ENCODE data around the gene USP21. TPM values are rescaled to one million over a fixed set of nuclear protein-coding genes. Genes with fewer than 3 reads are reported as not detected.

USP21 gene
- total and polyA plus RNA-seq, 9 of the 15 experiments (the other 6 are each of a cell fraction or from before 2014, with no cell fraction given): 4.9 to 52.4 (median 21.6) TPM

DNA sequence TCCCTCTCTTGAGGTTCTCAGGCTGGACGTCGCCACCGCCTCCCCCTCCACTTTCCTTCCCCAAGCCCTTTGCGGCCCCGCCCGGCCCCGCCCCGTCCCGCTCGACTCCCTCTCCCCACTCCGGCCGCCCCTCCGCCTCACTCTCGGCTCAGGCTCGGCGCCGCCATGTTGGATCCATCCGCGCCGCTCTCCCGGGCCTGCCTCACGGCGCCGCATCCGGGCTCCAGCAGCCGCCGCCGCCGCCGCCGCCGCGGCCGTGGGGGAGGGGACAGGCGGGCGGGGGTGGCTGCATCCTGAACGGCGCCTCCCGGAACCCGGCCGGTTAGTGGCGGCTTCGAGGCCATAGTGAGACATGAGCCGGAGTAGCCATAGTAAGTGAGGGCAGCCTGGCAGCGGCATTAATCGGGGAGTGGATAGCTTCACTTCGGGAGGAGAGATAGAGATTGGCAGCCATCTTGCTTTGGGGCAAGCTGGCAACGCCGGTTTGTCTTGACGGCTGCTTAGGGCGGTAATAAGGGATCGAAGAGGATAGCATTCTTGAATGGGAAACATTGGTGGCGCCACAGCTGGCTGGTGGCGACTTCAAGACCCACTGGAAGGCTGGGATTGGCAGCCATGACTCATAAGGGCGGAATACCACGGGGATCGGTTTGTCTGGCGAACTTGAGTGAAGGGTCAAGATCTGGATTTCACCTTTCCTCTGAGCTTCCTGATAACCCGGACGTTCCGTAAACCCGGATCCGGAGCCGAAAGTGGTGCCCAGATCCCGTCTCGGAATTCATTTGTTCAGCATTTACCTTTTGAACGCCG lies 26.7 kb upstream of the USP21 start, which contains the start of gene DEDD (continued):
- TF ChIP-seq HMGN3 (IDR thresholded peaks at IDR 0.05; ENCODE audit: borderline replicate concordance, extremely low read depth, insufficient read length, low read depth, low read length): peak; percentile 71
- TF ChIP-seq, protein P1, sequence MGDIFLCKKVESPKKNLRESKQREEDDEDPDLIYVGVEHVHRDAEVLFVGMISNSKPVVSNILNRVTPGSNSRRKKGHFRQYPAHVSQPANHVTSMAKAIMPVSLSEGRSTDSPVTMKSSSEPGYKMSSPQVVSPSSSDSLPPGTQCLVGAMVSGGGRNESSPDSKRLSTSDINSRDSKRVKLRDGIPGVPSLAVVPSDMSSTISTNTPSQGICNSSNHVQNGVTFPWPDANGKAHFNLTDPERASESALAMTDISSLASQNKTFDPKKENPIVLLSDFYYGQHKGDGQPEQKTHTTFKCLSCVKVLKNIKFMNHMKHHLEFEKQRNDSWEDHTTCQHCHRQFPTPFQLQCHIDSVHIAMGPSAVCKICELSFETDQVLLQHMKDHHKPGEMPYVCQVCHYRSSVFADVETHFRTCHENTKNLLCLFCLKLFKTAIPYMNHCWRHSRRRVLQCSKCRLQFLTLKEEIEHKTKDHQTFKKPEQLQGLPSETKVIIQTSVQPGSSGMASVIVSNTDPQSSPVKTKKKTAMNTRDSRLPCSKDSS (IDR thresholded peaks at IDR 0.05; ENCODE audit: low read depth, partially characterized antibody): no peak
- TF ChIP-seq, protein P2, sequence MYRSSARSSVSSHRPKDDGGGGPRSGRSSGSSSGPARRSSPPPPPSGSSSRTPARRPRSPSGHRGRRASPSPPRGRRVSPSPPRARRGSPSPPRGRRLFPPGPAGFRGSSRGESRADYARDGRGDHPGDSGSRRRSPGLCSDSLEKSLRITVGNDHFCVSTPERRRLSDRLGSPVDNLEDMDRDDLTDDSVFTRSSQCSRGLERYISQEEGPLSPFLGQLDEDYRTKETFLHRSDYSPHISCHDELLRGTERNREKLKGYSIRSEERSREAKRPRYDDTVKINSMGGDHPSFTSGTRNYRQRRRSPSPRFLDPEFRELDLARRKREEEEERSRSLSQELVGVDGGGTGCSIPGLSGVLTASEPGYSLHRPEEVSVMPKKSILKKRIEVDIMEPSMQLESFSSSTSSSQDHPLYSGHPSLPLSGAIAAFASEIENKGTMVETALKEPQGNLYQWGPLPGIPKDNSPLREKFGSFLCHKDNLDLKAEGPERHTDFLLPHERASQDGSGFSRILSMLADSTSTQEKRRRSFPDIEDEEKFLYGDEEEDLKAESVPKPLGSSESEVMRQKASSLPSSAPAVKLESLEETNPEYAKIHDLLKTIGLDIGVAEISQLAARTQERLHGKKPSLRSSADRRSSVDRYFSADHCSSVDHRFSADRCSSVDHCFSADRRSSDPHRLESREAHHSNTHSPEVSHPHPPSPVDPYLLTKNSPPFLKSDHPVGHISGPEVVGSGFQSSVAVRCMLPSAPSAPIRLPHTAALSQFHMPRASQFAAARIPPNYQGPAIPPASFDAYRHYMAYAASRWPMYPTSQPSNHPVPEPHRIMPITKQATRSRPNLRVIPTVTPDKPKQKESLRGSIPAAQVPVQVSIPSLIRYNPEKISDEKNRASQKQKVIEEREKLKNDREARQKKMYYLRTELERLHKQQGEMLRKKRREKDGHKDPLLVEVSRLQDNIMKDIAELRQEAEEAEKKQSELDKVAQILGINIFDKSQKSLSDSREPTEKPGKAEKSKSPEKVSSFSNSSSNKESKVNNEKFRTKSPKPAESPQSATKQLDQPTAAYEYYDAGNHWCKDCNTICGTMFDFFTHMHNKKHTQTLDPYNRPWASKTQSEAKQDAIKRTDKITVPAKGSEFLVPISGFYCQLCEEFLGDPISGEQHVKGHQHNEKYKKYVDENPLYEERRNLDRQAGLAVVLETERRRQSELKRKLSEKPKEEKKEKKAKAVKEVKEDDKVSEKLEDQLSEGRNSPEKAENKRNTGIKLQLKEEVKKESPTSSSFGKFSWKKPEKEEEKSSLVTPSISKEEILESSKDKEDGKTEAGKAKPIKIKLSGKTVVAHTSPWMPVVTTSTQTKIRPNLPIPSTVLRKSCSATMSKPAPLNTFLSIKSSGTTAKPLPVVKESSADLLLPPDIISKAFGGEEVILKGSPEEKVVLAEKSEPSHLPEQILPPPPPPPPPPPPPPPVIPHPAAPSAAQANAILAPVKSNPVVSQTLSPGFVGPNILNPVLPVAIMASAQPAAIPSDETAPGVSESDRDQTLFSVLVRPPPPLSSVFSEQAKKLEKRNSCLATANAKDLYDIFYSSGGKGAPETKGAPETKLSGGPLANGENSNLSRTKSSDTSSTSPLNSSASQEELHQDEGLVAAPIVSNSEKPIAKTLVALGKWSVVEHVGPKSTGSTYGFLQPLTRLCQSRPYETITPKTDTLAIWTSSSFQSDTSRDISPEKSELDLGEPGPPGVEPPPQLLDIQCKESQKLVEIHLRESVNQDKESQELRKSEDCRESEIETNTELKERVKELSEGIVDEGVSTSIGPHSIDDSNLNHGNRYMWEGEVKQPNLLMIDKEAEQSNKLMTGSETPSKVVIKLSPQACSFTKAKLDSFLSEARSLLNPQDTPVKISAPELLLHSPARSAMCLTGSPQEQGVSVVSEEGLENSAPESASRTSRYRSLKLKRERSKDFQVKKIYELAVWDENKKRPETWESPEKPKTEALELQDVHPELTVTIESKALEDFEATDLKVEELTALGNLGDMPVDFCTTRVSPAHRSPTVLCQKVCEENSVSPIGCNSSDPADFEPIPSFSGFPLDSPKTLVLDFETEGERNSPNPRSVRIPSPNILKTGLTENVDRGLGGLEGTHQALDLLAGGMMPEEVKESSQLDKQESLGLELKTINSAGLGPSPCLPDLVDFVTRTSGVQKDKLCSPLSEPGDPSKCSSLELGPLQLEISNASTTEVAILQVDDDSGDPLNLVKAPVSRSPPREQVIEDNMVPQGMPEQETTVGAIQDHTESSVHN (IDR thresholded peaks at IDR 0.05; ENCODE audit: borderline replicate concordance in 1 of 2, low read depth in 1 of 2): no peak
- TF ChIP-seq EWSR1 (IDR thresholded peaks at IDR 0.05; ENCODE audit: borderline replicate concordance, low read depth, partially characterized antibody): no peak
- TF ChIP-seq POLR2B (IDR thresholded peaks at IDR 0.05; ENCODE audit: low read depth, partially characterized antibody): no peak
- TF ChIP-seq BDP1 (IDR thresholded peaks at IDR 0.05; ENCODE audit: insufficient read depth, insufficient read length): no peak
- TF ChIP-seq GABPB2 (CRISPR knock-in tag; conservative IDR thresholded peaks at IDR 0.05): no peak
- no peak for TF ChIP-seq ZNF507 (tag; conservative IDR thresholded peaks at IDR 0.05)
- no peak for TF ChIP-seq SNAPC5 (CRISPR knock-in tag; IDR thresholded peaks at IDR 0.05)
- TF ChIP-seq GABPA (tag; conservative IDR thresholded peaks at IDR 0.05; ENCODE audit: low read depth): peak; percentile 94
- TF ChIP-seq CAMTA2 (CRISPR knock-in tag; conservative IDR thresholded peaks at IDR 0.05): no peak
- no peak for TF ChIP-seq ZNF12 (CRISPR knock-in tag; IDR thresholded peaks at IDR 0.05)
- TF ChIP-seq ZNF449 (CRISPR knock-in tag; IDR thresholded peaks at IDR 0.05): no peak
- 0 out of 2 replicates have a peak, but pooled peaks have one; percentile 60 for TF ChIP-seq ZBTB1 (CRISPR knock-in tag; IDR thresholded peaks at IDR 0.05; ENCODE audit: borderline replicate concordance, low read depth)
